Raji (cell line): ENCODE results near the gene NHLRC4.

Experiments
- POLR2A ChIP-seq: IDR thresholded peaks from 2 replicates; pipeline ENCODE4 v1.6.1; 2011; ENCODE audit warnings: low read depth, low read length, control low read depth; ENCODE audit not compliant: insufficient read depth

NHLRC4 gene

GRCh38 chr16:556474-557173, 10.2 kb upstream of the NHLRC4 start:
- no peak for TF ChIP-seq POLR2A

DNA sequence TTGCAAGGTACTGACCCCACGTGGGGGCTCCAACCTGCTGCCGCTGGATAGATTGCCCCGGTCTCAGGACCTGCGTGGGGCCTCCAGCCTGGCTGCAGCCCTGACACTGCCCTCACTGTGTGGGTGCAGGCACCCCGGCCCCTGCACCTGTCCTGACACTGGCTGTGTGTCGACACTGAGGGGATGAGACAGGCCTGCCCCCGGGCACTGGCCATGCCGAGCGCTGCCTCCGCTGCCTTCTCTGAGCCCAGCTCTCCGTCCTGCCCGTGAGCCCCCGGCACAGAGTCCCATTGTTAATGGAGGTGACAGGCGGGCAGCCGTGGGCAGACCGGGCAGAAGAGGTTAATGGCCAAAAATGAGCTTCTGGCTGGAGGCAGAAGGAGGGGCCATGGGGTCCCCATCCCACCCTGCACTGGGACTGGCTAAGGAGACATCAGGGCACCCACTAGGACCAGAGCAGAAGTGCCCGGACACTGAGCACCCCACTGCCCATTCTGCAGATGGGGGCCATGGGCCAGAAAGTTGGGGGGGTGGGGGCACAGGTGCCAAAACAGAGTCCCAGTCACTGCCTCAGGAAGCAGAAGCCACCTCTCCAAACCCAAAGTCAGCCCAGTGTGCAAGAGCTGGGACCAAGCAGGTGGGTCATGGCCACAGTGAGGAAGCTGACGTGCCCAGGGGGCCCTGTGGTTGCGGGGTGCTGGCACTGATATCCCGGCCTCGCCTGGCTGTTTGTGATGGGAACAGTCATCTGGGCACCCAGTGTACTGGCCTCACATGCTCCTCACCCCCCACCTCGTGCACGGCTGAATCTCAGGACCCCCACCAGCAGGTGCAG, 9.1 kb upstream of the NHLRC4 start:
- TF ChIP-seq POLR2A = no peak

DNA sequence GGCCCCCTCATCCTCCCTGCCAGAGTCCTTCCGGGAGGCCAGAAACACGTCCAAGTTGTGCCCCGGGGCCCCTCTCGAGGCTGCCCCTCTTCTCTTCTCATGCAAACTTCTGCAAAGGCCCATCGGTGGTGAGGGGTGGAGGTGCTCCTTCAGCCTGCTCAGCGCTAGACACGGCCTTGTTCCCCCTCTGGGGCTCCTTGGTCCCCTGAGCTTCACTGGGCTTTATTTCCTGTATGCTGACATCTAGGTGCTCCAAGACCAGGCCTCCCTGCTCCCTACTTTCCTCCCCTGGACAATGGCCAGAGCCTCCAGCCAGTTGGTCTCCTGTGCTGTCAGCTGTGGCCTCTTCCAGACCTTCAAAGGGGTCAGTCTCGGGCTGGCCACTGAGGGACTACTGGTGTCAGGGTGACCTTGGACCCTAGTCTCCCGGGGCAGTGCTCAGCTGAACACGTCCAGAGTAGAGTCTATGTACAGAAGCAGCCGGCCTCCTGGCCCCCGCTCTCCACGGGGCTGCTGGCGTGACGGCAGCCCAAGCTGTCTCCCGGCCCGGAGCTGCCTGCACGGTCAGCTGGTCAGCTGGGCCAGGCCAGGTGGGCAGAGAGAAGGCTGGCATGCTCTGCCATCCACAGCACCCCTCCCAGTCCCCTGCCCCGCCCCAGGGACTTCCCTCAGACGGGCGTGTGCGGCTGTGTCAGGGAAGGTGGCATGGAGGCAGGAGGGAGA, 8.3 kb upstream of the NHLRC4 start:
- no peak for TF ChIP-seq POLR2A

GRCh38 chr16:559021-559380, 7.8 kb upstream of the NHLRC4 start:
- no peak for TF ChIP-seq POLR2A

GRCh38 chr16:559411-560203, 7.2 kb upstream of the NHLRC4 start:
- TF ChIP-seq POLR2A = no peak

- TF ChIP-seq POLR2A = no peak
Observed at GRCh38 chr16:560204-560700, 6.6 kb upstream of the NHLRC4 start, which contains the start of gene PRR35. PRR35 (plus strand) TSS chr16:560394; CDS start chr16:563295, 2,901 bp downstream.

GRCh38 chr16:560701-561412, 5.9 kb upstream of the NHLRC4 start:
- no peak for TF ChIP-seq POLR2A

DNA sequence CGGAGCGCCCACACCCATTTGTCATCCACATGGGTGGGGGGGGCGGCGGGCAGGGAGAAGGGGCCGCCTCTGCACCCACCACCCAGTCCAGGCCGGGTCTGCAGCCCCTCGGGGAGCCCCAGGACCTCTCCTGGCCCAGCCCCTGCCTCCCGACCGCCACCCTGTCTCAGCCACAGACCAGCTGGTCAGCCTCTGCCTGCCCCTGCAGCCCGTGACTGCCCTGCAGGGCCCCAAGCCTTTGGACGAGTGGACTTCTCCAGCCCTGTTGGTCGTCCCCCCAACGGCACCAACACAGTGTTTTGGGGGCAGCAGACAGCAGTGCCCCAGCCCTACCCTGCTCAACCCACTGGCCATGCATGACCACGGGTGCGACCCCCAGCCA, 5.4 kb upstream of the NHLRC4 start:
- TF ChIP-seq POLR2A = no peak

- TF ChIP-seq POLR2A = no peak
Observed at GRCh38 chr16:561957-562938, 4.6 kb upstream of the NHLRC4 start.

DNA sequence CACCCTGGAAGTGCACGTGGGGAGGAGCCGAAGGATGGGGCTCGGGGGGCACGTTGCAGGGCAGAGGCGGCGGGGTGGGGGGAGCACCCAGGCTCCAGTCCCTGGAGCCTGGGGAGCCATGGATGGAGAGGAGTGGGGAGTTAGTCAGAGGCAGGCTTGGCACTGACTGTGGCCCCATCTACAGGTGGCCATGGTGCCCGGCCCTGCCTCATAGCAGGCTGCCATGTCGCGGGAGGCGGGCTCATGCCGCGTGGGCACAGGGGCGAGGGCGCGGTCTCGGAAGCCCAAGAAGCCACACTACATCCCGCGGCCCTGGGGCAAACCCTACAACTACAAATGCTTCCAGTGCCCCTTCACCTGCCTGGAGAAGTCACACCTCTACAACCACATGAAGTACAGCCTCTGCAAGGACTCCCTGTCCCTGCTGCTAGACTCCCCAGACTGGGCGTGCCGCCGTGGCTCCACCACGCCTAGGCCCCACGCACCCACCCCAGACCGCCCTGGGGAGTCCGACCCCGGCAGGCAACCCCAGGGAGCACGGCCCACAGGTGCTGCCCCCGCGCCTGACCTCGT, 3.6 kb upstream of the NHLRC4 start:
- TF ChIP-seq POLR2A = no peak

GRCh38 chr16:564690-565418, 2.0 kb upstream of the NHLRC4 start:
- TF ChIP-seq POLR2A = no peak
